Spinal cord (tissue), 10 donors: ENCODE results near the gene CFHR2. TPM values are rescaled to one million over a fixed set of nuclear protein-coding genes. Genes with fewer than 3 reads are reported as not detected.
"Not testable (repeated sequence)": the region's sequence is repeated elsewhere in the genome, so short reads cannot be mapped to it uniquely, and the experiment has no call there.

Experiments used
- DNase-seq, 6 donors: peaks; one replicate each; pipeline versions ENCODE4 v3.0.0 to v3.0.0-alpha.2; 2013 to 2015; ENCODE audit warnings: low spot score in 6 of 6, low read depth in 4 of 6
- H3K27ac ChIP-seq: one replicate; pipeline ENCODE4 v1.5.1; 2013; ENCODE audit warnings: low read depth, low read length, control low read depth
- H3K27me3 ChIP-seq: one replicate; pipeline ENCODE4 v1.6.1; 2013; ENCODE audit warnings: low read length; ENCODE audit not compliant: control insufficient read depth, insufficient read depth
- H3K36me3 ChIP-seq: one replicate; pipeline ENCODE4 v1.6.1; 2013; ENCODE audit warnings: low read length; ENCODE audit not compliant: control insufficient read depth, insufficient read depth
- H3K4me1 ChIP-seq: one replicate; pipeline ENCODE4 v1.6.1; 2013; ENCODE audit warnings: low read length; ENCODE audit not compliant: control insufficient read depth, insufficient read depth
- H3K4me3 ChIP-seq: one replicate; pipeline ENCODE4 v1.5.1; 2013; ENCODE audit warnings: low read depth, low read length, control low read depth
- H3K9me3 ChIP-seq: one replicate; pipeline ENCODE4 v1.6.1; 2013; ENCODE audit warnings: low read length; ENCODE audit not compliant: control insufficient read depth, insufficient read depth
- WGBS: methylation state at CpG from one replicate; pipeline ENCODE4 v1.1.5; 2013; ENCODE audit warnings: missing lambda C conversion rate; ENCODE audit not compliant: insufficient coverage; 5-methylcytosine and 5-hydroxymethylcytosine counted together
- long read RNA-seq, 4 donors: transcript quantifications; one replicate each; lab custom pipeline, GENCODE V29; 2026
- polyA plus RNA-seq, 2 donors: library from polyadenylated mRNA; unstranded; fragments of 120-200 nt; gene quantifications; one replicate each; pipeline ENCODE4 v1.2.1, GENCODE V29; 2013; ENCODE audit not compliant: insufficient read length in 2 of 2
- total RNA-seq, 2 donors: library from RNA; depleted of rRNA in 1 of 2; stranded (reverse); fragments of 120-200 nt in 1 of 2; fragments of >200 nt in 1 of 2; gene quantifications; one replicate each; pipeline versions ENCODE4 v1.2.3 to v1.2.4, GENCODE V29; 2013 to 2014
- donor health status: healthy.

CFHR2 gene
- total RNA-seq (not detected), polyA plus RNA-seq (not detected)
- long read RNA-seq, donor 1 = 0 reads
- long read RNA-seq, donor 2 = 0 reads
- long read RNA-seq, donor 3 = 0 reads
- long read RNA-seq, donor 4 = 0 reads

GRCh38 chr1:196943568-196943967 lies at the start of gene CFHR2:
CFHR2 (plus strand) TSS chr1:196943738; CDS start chr1:196943881, 143 bp downstream.
- WGBS = no CpG with 5 or more reads among the region's 1 CpG
- not testable (repeated sequence) for DNase-seq, H3K36me3 ChIP-seq, H3K27ac ChIP-seq, H3K27me3 ChIP-seq, H3K9me3 ChIP-seq, H3K4me1 ChIP-seq, H3K4me3 ChIP-seq

- H3K4me3 ChIP-seq = no peak overlapping the region
- no peaks in the 10 kb centered on the region for H3K9me3 ChIP-seq
- DNase-seq = no peak
- no peak overlapping the region for H3K27ac ChIP-seq
- no peaks in the 10 kb centered on the region for H3K36me3 ChIP-seq
- no peaks in the 10 kb centered on the region for H3K27me3 ChIP-seq
- 81% methylated on average over 6 of the region's 8 CpGs for WGBS
- H3K4me1 ChIP-seq = peaks cover 7% of the 10 kb centered on the region
Measured at GRCh38 chr1:196896355-196896754, 47.2 kb upstream of the CFHR2 start.

DNA sequence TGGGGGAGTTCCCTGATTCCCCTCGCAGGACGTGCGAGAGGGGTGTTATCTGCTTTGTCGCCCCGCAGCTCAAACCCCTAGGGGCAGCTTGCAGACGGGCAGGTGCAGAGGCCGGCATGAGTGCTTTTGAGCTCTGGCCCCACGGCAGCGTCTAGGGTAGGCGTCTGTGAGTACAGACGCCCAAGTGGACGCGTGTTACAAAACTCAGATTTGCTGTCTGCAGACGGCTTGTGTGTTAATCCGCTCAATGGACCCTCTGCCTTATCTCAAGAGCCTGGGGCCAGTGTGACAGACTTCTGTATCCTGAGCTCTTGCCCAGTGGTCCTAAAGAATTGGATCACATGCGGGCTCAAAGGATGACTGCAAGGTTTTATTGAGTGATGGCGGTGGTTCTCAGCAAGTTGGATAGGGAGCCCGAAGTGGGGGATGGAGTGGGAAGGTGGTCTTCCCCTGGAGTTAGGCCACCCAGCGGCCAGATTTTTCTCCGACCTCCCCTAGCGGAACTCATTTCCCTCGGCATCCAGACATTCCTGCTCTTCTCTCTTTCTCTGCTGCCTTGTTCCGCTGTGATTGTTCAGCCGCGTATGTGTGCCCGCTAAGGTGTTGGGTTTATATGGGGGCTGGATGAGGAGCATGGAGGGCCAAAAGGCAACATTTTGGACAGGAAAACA lies 46.2 kb upstream of the CFHR2 start:
- H3K9me3 ChIP-seq = no peaks in the 10 kb centered on the region
- no peak overlapping the region for H3K27ac ChIP-seq
- peaks cover 7% of the 10 kb centered on the region for H3K4me1 ChIP-seq
- H3K27me3 ChIP-seq = no peaks in the 10 kb centered on the region
- peak in 3 of 6 donors; percentile 10 to 75 (median 56) for DNase-seq
- H3K36me3 ChIP-seq = no peaks in the 10 kb centered on the region
- 28% methylated on average over 18 of the region's 26 CpGs for WGBS
- H3K4me3 ChIP-seq = peak overlapping the region; percentile 33

DNA sequence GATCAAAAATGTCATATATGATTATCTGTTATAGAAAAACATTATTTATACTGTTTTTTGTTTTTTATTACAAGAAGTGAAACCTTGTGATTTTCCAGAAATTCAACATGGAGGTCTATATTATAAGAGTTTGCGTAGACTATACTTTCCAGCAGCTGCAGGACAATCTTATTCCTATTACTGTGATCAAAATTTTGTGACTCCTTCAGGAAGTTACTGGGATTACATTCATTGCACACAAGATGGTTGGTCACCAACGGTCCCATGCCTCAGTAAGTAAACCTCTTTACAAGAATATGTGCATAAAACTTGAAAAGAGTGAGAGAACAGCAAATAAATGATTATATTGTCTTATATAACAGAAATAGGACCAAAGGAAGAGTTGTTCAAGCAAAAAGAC lies 41.2 kb upstream of the CFHR2 start:
- no peak overlapping the region for H3K4me3 ChIP-seq
- H3K36me3 ChIP-seq = no peaks in the 10 kb centered on the region
- no peak overlapping the region for H3K27ac ChIP-seq
- peaks cover 3% of the 10 kb centered on the region for H3K4me1 ChIP-seq
- WGBS = no CpG with 5 or more reads among the region's 2 CpGs
- no peaks in the 10 kb centered on the region for H3K27me3 ChIP-seq
- DNase-seq = no peak
- no peaks in the 10 kb centered on the region for H3K9me3 ChIP-seq

- WGBS = no CpG with 5 or more reads among the region's 2 CpGs
Measured at GRCh38 chr1:196910215-196910614, 33.3 kb upstream of the CFHR2 start.

DNA sequence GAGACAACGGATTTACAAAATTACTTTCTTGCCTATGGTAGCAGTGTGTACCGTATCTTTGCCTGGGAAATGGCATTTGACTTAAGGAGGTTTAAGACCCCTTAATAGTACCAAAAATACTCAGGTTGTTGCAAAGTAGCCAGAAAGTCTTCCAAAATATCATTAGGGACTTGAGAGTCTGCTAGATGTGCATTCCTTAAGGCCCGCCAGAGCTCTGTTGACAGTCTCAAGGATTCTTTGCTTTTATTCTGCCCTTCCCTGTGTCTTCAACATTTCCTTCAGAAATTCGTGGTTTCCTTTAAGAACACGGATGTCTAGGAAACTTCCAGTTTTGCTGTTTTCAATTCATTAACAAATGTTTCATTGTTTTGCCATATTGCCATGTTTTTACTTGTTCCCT lies 31.3 kb upstream of the CFHR2 start:
- WGBS = 56% methylated on average over 3 of the region's 5 CpGs
- not testable (repeated sequence) for H3K9me3 ChIP-seq, H3K27me3 ChIP-seq, H3K4me3 ChIP-seq, DNase-seq, H3K27ac ChIP-seq, H3K36me3 ChIP-seq, H3K4me1 ChIP-seq

More at GRCh38 chr1:196910215-196910614, 33.3 kb upstream of the CFHR2 start:
- Histone ChIP-seq H3K27me3 (no peaks in the 10 kb centered on the region), H3K36me3 (no peaks in the 10 kb centered on the region), H3K4me3 (no peak overlapping the region), H3K9me3 (no peaks in the 10 kb centered on the region), H3K27ac (no peak overlapping the region), H3K4me1 (no peaks in the 10 kb centered on the region)
- no peak for DNase-seq

GRCh38 chr1:196926839-196927238 lies 16.7 kb upstream of the CFHR2 start:
- H3K36me3 ChIP-seq, H3K27me3 ChIP-seq: not testable (repeated sequence)
- no CpG with 5 or more reads among the region's 1 CpG for WGBS

DNA sequence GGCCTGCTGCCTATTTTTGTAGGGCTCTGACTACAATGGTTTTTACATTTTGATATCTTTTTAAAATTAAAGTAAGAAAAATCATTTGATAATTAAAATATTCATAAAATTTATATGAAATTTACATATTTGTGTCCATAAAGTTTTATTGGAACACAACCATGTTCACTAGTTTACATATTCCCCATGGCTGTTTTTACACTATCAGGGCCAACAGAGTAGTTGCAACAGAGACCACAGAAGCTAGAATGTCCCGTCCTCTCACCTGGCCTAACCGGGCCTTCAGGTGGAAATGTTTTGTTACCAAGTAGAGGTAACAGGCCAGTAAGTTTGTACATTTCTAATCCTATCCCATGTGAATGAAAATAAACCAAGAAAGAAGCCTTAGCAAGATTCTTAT lies 10.7 kb upstream of the CFHR2 start:
- WGBS = no CpG with 5 or more reads among the region's 2 CpGs
- not testable (repeated sequence) for DNase-seq, H3K27me3 ChIP-seq

More at GRCh38 chr1:196926839-196927238, 16.7 kb upstream of the CFHR2 start:
- not testable (repeated sequence) for H3K4me3 ChIP-seq, H3K9me3 ChIP-seq, DNase-seq, H3K4me1 ChIP-seq, H3K27ac ChIP-seq

DNA sequence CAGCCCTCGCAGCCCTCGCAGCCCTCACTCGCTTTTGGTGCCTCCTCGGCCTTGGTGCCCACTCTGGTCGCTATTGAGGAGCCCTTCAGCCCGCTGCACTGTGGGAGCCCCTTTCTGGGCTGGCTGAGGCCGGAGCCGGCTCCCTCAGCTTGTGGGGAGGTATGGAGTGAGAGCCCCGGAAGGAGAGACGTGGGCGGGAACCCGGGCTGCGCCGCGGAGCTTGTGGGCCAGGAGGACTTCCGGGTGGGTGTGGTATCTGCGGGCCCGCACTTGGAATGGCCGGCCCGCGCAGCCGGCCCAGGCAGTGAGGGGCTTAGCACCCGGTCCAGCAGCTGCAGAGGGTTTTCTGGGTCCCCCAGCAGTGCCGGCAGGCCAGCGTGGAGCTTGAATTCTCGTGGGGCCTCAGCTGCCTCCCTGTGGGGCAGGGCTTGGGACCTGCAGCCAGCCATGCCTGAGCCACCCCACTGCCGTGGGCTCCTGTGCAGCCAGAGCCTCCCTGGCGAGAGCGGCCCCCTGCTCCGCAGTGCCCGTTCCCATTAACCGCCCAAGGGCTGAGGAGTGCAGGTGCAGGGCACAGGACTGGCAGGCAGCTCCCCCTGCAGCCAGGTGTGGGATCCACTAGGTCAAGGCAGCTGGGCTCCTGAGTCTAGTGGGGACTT lies 9.9 kb upstream of the CFHR2 start:
- Histone ChIP-seq H3K36me3 (no peaks in the 10 kb centered on the region), H3K4me3 (no peak overlapping the region), H3K27ac (no peak overlapping the region), H3K4me1 (no peaks in the 10 kb centered on the region), H3K27me3 (no peaks in the 10 kb centered on the region), H3K9me3 (no peaks in the 10 kb centered on the region)
- WGBS = 95% methylated on average over 29 of the region's 32 CpGs
- DNase-seq = no peak

More for the DNA sequence above, 10.7 kb upstream of the CFHR2 start:
- not testable (repeated sequence) for H3K4me1 ChIP-seq, H3K36me3 ChIP-seq, H3K27ac ChIP-seq, H3K4me3 ChIP-seq, H3K9me3 ChIP-seq

DNA sequence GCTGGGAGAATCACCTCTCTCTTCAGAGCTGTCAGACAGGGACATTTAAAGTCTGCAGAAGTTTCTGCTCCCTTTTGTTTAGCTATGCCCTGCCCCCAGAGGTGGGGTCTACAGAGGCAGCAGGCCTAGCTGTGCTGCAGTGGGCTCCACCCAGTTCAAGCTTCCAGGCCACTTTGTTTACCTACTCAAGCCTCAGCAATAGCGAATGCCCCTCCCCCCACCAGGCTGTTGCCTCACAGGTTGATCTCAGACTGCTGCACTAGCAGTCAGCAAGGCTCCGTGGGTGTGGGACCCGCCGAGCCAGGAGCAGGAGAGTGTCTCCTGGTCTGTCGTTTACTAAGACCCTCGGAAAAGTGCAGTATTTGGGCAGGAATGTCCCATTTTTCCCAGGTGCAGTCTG lies 2.1 kb upstream of the CFHR2 start:
- H3K27me3 ChIP-seq, H3K4me3 ChIP-seq, H3K9me3 ChIP-seq, H3K36me3 ChIP-seq, H3K4me1 ChIP-seq, H3K27ac ChIP-seq, DNase-seq: not testable (repeated sequence)
- WGBS = 90% methylated on average over 2 of the region's 6 CpGs
